DND-41 (cell line): ENCODE measurements around the gene VOPP1.

Source experiments
- CTCF ChIP-seq: IDR thresholded peaks from 2 replicates; pipeline ENCODE4 v1.5.1; 2012; ENCODE audit warnings: borderline replicate concordance, low read length, moderate library complexity, mild to moderate bottlenecking; ENCODE audit not compliant: poor library complexity, severe bottlenecking; ENCODE audit errors: extremely low read depth
- EZH2 ChIP-seq: IDR thresholded peaks from 3 replicates; pipeline ENCODE4 v1.6.1; 2012; ENCODE audit warnings: borderline replicate concordance, low read depth, mild to moderate bottlenecking, moderate library complexity, low read length, inconsistent platforms; ENCODE audit not compliant: severe bottlenecking

- no peak for TF ChIP-seq EZH2
- no peak for TF ChIP-seq CTCF
Measured at GRCh38 chr7:55592492-55592891, 20.2 kb upstream of the VOPP1 start.
